ENCODE measurements around the gene SHROOM2.

SHROOM2 gene

GRCh38 chrX:9785944-9786797 lies at the start of gene SHROOM2:
TSS of gene SHROOM2 (plus strand) at chrX:9786429. CDS start at chrX:9786546, 117 bp downstream.
- H3K9me3 Mint-ChIP-seq = no peaks in the 10 kb centered on the region
- H3K4me1 Mint-ChIP-seq = no peaks in the 10 kb centered on the region
- peak within 1 kb of the TSS; percentile 54 to 62 for H3K4me3 Mint-ChIP-seq
- peaks cover 33% of the 10 kb centered on the region for H3K27me3 Mint-ChIP-seq
- no peak for DNase-seq
- no peak within 1 kb of the TSS for H3K27ac Mint-ChIP-seq
- ATAC-seq = peak; percentile 31

- H3K4me1 Mint-ChIP-seq = no peaks in the 10 kb centered on the region
- H3K9me3 Mint-ChIP-seq = no peaks in the 10 kb centered on the region
- no peaks in the 10 kb centered on the region for H3K27me3 Mint-ChIP-seq
- no peak overlapping the region for H3K4me3 Mint-ChIP-seq
- no peak overlapping the region for H3K27ac Mint-ChIP-seq
- DNase-seq (no peak), ATAC-seq (no peak)
Observed at GRCh38 chrX:9737363-9737762, 48.9 kb upstream of the SHROOM2 start.

- Mint-ChIP-seq H3K27ac (no peak overlapping the region), H3K9me3 (no peaks in the 10 kb centered on the region), H3K27me3 (no peaks in the 10 kb centered on the region), H3K4me1 (no peaks in the 10 kb centered on the region), H3K4me3 (no peak overlapping the region)
- ATAC-seq (no peak), DNase-seq (no peak)
Observed at GRCh38 chrX:9738151-9738550, 48.1 kb upstream of the SHROOM2 start.

- no peak for ATAC-seq
- H3K27ac Mint-ChIP-seq = no peak overlapping the region
- no peaks in the 10 kb centered on the region for H3K27me3 Mint-ChIP-seq
- no peaks in the 10 kb centered on the region for H3K4me1 Mint-ChIP-seq
- H3K4me3 Mint-ChIP-seq = no peak overlapping the region
- no peaks in the 10 kb centered on the region for H3K9me3 Mint-ChIP-seq
- DNase-seq = no peak
Observed at GRCh38 chrX:9739130-9739529, 47.1 kb upstream of the SHROOM2 start.

- ATAC-seq (peak; percentile 57), DNase-seq (no peak)
- Mint-ChIP-seq H3K27me3 (peaks cover 6% of the 10 kb centered on the region), H3K27ac (peak overlapping the region; percentile 72 to 92), H3K4me3 (peak overlapping the region; percentile 34 to 39), H3K9me3 (peaks cover 7 to 10% of the 10 kb centered on the region in 2 donors), H3K4me1 (peaks cover 19% of the 10 kb centered on the region)
Observed at GRCh38 chrX:9745417-9746115, 40.7 kb upstream of the SHROOM2 start.

GRCh38 chrX:9746148-9746888 lies 39.9 kb upstream of the SHROOM2 start:
- no peak for DNase-seq
- Mint-ChIP-seq H3K4me1 (peaks cover 19% of the 10 kb centered on the region), H3K27ac (peak overlapping the region; percentile 2 to 21), H3K27me3 (peaks cover 6% of the 10 kb centered on the region), H3K4me3 (no peak overlapping the region), H3K9me3 (peaks cover 7 to 10% of the 10 kb centered on the region in 2 donors)
- ATAC-seq = no peak

GRCh38 chrX:9747644-9748043 lies 38.6 kb upstream of the SHROOM2 start:
- no peak for ATAC-seq
- Mint-ChIP-seq H3K9me3 (peaks cover 7 to 10% of the 10 kb centered on the region in 2 donors), H3K27me3 (peaks cover 6% of the 10 kb centered on the region), H3K4me1 (peaks cover 19% of the 10 kb centered on the region), H3K4me3 (no peak overlapping the region), H3K27ac (no peak overlapping the region)
- no peak for DNase-seq

GRCh38 chrX:9749146-9749692 lies 37.0 kb upstream of the SHROOM2 start:
- DNase-seq (no peak), ATAC-seq (no peak)
- no peak overlapping the region for H3K27ac Mint-ChIP-seq
- peaks cover 19% of the 10 kb centered on the region for H3K4me1 Mint-ChIP-seq
- H3K4me3 Mint-ChIP-seq = no peak overlapping the region
- peaks cover 7 to 10% of the 10 kb centered on the region in 2 donors for H3K9me3 Mint-ChIP-seq
- peaks cover 6% of the 10 kb centered on the region for H3K27me3 Mint-ChIP-seq

- DNase-seq (no peak), ATAC-seq (no peak)
- H3K4me3 Mint-ChIP-seq = no peak overlapping the region
- no peaks in the 10 kb centered on the region for H3K9me3 Mint-ChIP-seq
- no peak overlapping the region for H3K27ac Mint-ChIP-seq
- H3K27me3 Mint-ChIP-seq = peaks cover 17% of the 10 kb centered on the region
- H3K4me1 Mint-ChIP-seq = no peaks in the 10 kb centered on the region
Observed at GRCh38 chrX:9757366-9757765, 28.9 kb upstream of the SHROOM2 start.

GRCh38 chrX:9758021-9758638 lies 28.1 kb upstream of the SHROOM2 start:
- ATAC-seq = no peak
- Mint-ChIP-seq H3K4me3 (no peak overlapping the region), H3K27ac (no peak overlapping the region), H3K4me1 (no peaks in the 10 kb centered on the region), H3K27me3 (peaks cover 24% of the 10 kb centered on the region), H3K9me3 (no peaks in the 10 kb centered on the region)
- DNase-seq = no peak

- peaks cover 30% of the 10 kb centered on the region for H3K27me3 Mint-ChIP-seq
- no peaks in the 10 kb centered on the region for H3K4me1 Mint-ChIP-seq
- H3K9me3 Mint-ChIP-seq = no peaks in the 10 kb centered on the region
- no peak overlapping the region for H3K27ac Mint-ChIP-seq
- no peak for ATAC-seq
- H3K4me3 Mint-ChIP-seq = no peak overlapping the region
- no peak for DNase-seq
Observed at GRCh38 chrX:9759337-9759736, 26.9 kb upstream of the SHROOM2 start.

- H3K4me1 Mint-ChIP-seq = no peaks in the 10 kb centered on the region
- DNase-seq (no peak), ATAC-seq (no peak)
- H3K9me3 Mint-ChIP-seq = no peaks in the 10 kb centered on the region
- H3K27ac Mint-ChIP-seq = no peak overlapping the region
- H3K27me3 Mint-ChIP-seq = peaks cover 53% of the 10 kb centered on the region
- H3K4me3 Mint-ChIP-seq = no peak overlapping the region
Observed at GRCh38 chrX:9765072-9765736, 21.0 kb upstream of the SHROOM2 start.

- H3K4me1 Mint-ChIP-seq = no peaks in the 10 kb centered on the region
- peaks cover 48% of the 10 kb centered on the region for H3K27me3 Mint-ChIP-seq
- ATAC-seq (no peak), DNase-seq (no peak)
- H3K27ac Mint-ChIP-seq = no peak within 1 kb of the TSS
- no peaks in the 10 kb centered on the region for H3K9me3 Mint-ChIP-seq
- H3K4me3 Mint-ChIP-seq = no peak within 1 kb of the TSS
Observed at GRCh38 chrX:9765737-9766097, 20.5 kb upstream of the SHROOM2 start, which contains the start of gene GPR143. TSS of gene GPR143 (minus strand) at chrX:9765847. CDS start at chrX:9765817, 30 bp downstream.

- no peaks in the 10 kb centered on the region for H3K4me1 Mint-ChIP-seq
- no peak overlapping the region for H3K27ac Mint-ChIP-seq
- peaks cover 51% of the 10 kb centered on the region for H3K27me3 Mint-ChIP-seq
- no peak for DNase-seq
- no peak for ATAC-seq
- H3K9me3 Mint-ChIP-seq = no peaks in the 10 kb centered on the region
- H3K4me3 Mint-ChIP-seq = no peak overlapping the region
Observed at GRCh38 chrX:9767375-9767774, 18.9 kb upstream of the SHROOM2 start.

Data from stimulated activated naive CD8-positive, alpha-beta T cell treated with anti-CD3 and anti-CD28 coated beads, Interleukin-15, amount 100 ng/mL, for 72 hours (primary cell).